Endometrium (tissue), 2 donors: ENCODE results near the gene ZHX3.

ENCODE experiments used
- FAIRE-seq: peaks from 2 replicates; lab custom pipeline; 2012; peaks lifted over from hg19 to GRCh38; lab: Jason Lieb, UNC
- donor health status: control.
- donor health status: control.

ZHX3 gene

DNA sequence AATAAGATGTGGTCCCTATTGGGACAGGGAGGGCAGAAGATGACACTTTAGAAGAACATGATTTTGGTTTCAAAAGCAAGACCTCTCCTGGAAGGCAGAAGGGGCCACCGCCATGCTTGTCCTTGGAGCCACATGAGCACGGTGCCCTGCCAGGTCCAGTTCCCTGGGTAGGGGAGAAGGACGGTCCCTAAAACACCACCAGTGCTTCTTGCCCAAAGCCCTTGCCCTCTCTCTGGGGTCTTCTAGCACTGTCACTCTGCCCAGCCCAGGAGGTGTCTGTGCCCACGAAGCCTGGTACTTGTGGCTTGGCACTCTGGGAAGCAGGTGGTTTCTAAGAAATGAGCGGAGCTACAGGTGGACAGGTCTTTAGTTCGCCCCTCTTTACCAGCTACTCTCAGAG is 134.1 kb downstream of the ZHX3 start:
- FAIRE-seq: no peak

DNA sequence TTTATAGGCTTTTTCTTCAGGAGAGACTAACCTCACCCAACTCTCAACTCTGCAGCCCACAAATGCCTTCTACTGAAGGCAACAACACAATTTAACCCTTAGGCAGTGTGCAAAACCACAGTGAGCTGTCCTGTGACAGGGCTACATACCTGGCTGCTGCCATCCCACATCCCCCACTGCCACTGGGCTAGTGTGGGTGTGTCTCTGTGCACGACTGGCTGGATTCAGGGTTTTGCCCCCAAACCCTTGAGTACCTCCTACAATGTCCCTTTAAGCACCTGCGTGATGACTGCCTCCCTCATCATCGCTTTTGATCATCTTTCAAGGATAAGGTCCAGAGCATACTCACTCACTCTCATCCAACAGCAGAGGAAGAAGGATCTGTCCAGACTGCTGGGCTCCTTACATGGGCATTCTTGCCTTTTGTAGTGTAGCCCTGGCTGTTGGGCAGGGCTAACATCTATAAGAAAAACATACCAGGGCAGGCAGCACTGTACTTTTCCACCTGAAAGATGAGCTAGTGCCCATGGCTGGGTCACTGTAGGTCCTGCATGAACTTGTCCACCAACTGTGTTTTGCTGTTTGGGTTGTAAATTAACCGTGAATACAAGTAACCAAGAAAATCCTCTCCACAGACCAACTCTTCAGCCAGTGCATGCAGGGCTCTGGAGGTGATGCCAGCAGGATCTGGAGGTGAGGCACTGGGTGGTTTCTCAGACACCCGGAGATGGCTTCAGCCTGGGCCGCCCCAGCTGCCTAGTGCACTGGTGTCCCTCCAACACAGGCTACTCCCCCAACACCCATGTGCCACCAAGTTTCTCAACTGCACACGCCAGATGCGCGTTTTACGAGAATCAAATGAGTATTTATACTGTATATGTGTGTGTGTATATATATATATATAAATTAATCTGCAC is 135.0 kb downstream of the ZHX3 start:
- no peak for FAIRE-seq

DNA sequence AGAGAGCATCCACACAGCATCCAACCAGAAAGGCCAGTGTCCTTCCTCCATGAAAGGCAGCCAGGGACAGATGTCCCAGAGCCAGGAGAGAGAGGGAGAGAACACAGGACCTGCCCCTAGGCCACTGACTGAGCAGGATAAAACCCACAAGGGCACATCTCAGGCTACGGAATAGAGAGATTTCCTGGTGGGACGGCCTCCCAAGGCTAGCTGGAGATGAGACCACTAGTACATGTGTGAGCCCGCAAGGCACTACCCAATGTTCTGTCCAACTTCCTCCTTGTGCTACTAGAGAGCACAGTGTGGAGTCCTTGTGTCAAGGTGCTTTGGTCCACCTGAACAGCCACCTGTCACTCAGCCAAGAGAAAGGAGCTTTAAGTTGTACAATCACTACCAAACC is 136.0 kb downstream of the ZHX3 start:
- FAIRE-seq: no peak

DNA sequence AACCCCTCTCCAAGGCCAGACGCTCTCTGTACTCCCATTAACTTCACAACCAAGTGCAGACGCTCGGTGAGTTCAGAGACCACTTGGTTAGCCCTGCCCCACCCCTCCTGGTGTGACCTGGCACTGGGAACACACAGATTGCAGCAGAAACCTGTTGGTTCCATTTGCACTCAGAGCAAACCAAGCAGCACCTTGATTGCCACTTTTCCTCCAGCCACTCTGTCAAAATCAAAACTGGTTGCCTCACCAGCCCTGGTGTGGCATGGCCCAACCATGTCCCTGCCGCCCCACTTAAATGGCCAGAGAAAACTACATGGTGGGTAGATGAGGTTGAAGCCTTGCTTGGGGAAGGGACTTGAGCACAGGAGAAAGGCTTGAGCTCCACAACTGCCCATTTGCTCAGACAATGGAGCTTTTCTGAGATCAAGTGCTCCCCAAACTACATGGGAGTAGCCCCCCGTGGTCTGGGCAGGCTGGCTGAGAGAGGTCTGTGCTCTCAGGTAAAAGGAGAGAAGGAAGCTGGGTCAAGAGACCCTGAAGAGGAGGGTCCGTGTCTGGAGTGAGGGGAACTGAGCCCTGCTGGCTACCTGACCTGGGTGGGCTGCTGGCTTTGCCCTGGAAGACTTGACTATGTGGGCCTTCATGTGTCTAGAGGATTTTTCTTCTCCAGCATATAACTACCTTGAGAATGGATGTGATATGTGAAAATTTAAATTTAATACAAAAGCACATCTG is 136.8 kb downstream of the ZHX3 start:
- no peak for FAIRE-seq

DNA sequence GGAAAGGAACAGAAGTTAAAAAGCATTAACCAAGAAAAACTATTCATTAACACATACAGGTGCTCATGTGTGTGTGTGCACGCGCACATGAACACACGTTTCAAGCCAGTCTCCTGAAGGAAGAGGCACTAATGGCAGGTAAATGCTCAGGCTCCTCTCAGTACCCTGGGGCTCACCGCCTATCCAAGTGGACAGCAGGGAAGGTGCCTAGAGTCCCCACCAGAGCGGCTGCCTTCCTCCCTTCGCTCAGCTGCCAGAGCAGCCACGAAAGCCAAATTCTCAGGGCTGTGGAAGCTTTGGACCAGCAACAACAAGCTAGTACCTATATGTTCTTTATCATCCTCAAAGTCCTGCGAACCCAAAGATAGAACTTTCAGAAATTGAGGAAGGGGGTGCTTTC is 137.6 kb downstream of the ZHX3 start:
- FAIRE-seq: no peak

DNA sequence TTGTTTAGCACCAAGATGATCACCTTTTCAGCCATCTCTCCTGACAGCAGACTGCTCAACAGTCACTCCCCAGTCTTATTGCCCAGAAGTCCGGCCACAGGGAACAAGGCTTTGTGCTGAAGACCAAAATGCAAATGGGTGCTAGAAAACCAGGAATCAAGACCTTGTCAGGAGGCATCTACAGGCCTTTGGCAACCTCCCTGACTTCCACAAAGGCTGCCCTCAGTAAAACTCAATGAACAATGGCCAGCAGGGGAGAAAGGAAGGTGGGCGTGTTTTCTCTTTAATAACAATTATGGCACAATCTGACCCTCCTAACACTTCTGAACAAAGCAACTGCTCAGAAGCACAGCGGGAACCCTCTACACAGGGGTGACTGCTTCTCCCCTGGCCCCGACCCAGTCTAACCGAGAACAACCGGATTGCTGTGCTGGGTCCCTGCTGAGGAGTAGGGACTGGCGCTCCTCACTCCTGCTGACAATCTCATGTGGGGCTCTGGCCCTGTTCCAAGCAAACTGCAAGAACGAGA is 138.6 kb downstream of the ZHX3 start:
- FAIRE-seq: no peak

DNA sequence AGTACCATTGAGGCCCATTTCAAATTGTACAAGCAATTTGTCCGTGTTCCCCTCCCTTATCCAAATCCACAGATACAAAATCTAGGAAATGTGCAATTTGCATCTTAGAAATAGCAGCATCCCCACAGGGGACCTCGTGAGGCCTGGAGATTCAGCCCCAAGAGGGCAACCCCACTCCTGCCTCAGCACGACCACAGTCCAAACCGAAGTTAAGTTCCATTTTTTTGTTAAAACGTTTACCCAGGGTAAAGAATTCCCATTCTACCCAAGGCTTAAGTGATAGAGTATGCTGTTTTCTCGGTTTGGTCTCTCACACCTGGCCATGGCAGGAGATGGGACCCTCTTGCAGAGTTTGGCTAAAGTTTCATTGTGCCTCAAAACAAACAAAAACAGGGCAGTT is 139.0 kb downstream of the ZHX3 start:
- FAIRE-seq: no peak

DNA sequence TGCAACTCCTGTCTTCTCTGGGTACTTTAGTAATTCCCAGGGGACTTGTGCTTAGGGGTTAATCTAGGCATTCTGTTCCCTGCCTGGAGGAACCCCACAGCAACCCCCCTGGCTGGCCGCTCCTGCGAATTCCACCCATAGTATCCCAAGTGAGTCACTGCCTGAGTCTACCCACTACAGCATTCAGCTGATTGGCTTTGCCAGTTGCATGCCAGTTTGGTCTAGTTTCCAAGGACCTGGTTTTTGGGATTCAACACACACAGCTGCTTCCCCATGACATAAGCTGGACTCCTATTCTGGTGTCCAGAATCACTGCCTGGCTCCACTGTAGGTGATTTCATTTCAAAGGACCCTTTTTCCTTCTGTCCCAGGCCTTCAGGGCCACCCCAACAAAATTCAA is 139.9 kb downstream of the ZHX3 start:
- no peak for FAIRE-seq

DNA sequence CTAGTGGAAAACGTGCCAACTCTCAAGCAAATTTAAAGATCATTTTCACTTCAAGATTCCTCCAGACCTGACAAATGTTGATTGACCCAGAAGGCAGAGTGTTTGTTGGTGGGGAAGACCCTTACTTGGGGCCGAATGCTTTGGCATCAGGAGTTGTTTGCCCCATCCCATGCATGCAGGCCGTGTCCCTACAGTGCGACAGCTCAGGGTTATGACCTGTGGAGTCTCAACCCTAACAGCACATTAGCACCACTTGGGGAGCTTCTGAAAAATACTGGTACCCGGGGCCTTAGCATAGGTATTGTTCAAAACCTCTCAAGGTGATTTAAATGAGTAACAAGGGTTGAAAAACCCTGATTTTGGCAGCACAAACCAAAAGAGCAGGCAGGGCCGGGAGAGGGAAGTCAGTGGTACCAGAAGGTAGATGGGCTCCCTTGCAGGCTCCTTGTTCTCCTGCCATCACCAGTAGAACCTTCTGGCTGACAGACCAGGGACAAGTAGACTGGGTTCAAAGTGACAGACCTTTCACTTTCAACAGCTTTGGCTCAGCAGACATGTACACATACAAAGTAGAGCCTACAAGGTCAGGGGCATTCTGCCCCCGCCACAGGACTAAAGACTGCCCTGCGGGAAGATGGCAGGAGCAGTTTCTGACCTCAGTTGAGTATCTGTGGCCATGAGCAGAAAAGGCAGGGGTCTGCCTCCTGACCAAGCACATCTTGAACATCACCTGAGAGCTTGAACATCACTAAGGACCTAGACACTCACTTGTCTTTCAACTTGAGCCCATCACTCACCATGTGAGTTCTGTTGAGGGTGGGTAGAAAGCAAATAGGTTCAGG is 140.6 kb downstream of the ZHX3 start:
- FAIRE-seq: no peak

DNA sequence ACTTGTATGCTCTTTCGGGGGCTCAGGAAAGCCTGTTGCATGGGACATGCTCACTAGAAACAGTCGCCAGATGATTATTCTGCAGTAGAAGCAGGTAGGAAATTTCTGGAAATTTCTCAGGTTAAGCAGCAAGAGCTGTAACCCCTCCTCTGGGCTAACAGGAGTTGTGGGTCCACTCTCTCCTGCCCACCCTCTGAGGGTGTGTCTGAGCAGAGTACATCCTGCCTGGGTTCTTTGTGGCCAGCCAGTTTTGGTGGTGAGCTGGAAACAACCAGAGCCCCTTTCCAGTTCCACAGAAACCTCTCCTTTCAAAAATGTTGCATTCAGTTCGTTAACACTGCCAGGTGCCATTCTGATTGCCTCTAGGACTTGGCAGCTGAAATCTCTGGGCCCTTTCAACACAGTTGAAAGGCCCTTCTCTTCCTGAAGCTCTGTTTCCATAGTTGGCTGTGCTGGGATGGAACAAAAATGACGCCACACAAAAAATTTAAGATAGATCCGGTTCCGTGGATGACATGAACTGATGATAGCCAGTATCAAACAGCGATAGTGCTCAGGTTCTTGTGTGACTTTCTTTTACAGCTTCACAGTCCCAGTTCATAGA is 141.7 kb downstream of the ZHX3 start:
- no peak for FAIRE-seq

DNA sequence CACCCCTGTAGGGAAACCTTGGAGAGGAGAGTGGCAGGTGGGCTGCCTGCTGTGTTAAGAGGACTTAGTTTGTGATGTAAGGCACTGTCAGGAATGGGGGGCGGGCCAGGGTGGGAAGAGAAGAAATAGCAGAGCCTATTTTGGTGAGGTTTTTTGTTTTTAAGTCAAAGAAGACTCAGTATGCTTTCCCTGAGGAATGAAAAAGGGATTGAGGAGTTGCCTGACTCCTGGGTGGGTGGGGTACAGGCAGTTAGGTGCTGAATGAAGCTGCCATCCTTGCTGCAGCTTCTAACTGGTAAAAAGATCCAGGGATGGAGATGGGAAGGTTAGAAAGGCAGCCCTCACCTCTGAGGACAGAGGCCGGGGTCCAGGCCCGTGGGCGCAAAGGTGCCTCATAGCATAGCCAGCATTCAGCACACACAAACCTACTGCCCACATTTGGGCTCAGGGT is 142.3 kb downstream of the ZHX3 start:
- no peak for FAIRE-seq

DNA sequence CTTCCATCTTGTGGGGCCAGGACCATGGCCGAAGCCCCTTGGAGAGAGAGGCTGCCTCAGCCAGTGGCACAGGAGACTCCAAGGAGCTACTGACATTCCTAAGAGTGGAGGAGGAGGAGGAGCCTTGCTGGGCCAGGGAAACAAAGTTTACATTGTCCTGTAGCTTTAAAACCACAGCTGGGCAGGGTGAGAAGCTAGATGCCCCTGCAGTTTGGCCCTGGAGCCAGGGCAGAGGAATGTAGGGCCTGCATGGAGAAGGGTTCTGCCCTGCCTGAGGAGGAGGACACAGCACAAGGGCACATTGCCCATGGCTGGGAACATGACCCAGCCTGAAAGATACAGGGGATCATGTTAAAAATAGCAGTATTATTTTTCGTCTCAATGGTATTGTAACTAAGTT is 142.7 kb downstream of the ZHX3 start:
- no peak for FAIRE-seq

DNA sequence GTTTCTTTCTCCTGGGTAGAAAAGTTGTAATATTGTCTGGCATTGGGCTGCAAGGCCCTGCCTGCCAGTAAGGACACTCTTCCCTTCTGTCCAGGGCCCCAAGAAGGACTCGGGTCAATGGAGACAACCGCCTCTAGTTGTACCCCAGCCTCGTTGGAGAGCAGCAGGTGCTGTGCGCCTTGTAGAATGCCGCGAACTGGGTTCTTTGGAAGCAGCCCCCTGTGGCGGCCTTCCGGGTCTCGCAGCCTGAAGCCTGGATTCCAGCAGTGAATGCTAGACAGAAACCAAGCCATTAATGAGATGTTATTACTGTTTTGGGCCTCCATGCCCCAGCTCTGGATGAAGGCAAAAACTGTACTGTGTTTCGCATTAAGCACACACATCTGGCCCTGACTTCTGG is 143.2 kb downstream of the ZHX3 start:
- FAIRE-seq: no peak

DNA sequence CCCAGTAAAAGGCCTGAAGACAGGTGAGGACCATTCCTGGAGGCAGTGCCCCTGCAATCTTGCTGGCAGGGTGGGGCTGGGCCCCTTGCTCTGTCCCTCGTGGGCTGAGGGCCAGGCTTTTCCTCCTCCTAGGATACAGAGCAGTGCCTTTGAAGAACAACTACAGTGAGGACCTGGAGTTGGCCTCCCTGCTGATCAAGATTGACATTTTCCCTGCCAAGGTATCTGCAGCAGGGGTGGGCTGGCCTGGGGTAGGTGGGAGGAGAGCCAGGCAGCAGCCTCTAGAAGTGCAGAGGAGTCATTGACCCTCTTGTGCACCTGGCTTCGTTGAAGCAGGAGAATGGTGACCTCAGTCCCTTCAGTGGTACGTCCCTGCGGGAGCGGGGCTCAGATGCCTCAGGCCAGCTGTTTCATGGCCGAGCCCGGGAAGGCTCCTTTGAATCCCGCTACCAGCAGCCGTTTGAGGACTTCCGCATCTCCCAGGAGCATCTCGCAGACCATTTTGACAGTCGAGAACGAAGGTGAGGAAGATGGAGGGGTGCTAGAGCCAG is 143.7 kb downstream of the ZHX3 start:
- FAIRE-seq: no peak

DNA sequence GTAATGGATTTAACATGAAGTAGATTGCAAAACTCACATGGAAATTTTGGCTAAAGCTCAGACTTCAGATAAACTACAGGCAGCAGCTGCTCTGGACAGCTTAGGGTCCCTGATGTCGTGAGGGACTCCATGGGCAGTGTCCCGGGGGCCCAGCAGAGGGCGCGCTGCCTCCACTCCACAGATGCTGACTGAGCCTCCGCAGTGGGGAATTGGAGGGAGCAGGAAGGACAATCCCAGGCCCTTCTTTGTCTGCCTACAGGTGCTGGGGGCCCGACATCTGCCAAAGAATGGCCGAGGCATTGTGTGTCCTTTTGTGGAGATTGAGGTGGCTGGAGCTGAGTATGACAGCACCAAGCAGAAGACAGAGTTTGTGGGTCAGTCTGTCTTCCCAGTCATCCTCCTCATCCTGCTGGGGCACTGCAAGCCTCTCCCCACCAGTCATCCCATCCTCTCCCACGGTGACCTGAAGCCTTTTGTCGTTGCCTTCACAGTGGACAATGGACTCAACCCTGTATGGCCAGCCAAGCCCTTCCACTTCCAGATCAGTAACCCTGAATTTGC is 144.3 kb downstream of the ZHX3 start:
- FAIRE-seq: no peak

DNA sequence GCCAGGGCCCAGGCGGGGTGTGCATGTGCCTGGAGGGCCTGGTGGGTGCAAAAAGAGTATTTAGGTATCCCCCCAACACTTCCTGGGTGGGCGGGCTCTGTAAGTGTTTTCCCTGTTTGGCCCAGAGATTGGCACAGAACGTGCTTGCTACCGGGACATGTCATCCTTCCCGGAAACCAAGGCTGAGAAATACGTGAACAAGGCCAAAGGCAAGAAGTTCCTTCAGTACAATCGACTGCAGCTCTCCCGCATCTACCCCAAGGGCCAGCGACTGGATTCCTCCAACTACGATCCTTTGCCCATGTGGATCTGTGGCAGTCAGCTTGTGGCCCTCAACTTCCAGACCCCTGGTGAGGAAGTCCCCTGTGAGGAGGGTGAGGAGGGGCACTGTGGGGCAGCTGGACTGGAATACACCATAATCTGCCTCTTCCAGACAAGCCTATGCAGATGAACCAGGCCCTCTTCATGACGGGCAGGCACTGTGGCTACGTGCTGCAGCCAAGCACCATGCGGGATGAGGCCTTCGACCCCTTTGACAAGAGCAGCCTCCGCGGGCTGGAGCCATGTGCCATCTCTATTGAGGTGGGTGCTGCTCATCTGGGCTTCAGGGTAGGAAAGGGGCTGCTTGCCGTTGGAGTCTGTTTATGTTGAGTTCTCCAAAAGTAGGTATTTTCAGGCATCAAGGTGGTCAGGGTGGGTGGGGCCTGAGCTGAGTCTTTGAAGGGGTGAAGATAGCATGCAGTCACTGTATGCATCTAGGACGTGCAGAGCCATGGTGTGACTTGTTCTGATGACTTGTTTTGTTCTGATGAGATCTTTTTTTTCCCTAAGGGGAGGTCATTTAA is 145.0 kb downstream of the ZHX3 start:
- FAIRE-seq: no peak

DNA sequence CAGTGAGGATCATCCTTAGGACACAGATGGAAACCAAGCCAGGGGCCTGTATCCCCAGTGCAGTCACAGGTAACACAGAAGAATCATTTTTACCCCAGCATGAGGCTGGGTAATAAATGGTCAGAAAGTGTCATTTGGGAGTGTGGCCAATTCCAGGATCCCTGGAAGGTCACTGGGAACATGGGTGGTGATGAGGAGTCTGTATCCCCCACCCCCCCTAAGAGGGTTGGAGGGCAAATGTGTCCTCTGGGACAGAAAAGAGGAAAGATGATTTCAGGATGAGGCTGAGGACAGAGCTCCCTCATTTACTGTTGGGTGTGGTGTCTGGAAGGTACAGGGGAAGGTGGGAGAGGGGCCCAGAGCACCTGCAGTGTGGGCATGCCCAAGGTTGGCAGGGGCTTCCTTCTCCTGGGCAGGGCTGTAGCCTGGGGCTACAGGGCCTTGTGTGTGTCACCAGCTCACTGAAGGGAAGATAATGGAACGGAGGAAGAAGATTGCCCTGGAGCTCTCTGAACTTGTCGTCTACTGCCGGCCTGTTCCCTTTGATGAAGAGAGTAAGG is 145.7 kb downstream of the ZHX3 start:
- no peak for FAIRE-seq

DNA sequence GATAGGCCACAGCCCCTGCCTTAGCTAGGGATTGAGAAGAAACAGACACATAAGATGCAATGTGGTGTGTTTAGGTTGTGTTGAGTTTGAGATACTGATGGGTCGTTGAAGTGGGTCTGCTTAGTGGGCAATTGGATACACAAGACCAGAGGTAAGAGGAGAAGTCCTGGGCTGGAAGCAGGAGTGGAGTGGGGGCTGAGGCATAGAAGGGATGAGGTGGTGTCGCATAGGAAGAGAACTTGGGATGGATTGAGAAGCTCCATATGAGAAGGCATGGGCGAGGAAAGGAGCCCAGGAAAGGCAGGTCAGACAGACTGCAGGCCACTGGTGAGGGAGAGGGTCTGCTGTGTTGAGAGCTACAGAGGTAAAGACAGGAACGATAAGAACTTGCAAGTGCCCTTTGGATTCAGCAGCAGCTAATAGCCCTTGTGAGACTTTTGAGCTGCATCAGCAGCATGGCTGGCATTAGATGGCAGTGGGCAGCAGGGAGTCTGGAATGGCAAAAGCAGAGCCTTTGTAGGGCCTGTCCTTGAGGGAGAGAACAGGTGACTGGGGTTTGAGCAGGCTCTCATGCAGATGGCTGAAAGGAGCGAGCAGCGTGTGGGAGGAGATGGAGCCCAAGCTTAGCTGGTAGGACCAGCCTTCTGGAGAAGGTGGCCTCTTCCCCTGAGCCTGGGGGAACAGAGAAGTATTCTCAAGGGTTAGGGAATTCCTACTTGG is 147.0 kb downstream of the ZHX3 start:
- FAIRE-seq: no peak

DNA sequence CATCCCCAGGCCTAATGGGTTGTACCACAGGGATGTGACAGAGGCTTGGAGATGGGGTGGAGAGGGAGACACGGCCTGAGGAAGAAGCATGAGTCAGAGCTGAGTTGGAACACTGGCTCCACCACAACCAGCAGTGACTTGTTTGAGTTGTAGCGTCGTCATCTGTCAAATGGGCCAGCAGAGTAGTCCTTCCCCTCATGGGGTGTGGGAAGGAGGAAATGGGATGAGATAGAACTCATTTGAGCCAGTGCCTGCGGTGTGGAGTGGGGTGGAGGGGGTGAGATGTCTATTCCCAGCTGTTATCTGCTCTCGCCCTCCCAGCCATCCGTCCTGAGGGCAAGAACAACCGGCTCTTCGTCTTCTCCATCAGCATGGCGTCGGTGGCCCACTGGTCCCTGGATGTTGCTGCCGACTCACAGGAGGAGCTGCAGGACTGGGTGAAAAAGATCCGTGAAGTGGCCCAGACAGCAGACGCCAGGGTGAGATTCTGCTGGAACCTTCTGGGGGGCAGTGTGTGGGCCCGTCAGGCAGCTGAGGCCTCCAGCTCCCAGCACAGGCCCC is 147.7 kb downstream of the ZHX3 start:
- no peak for FAIRE-seq
